ENCODE measurements around the gene MAGEE1. TPM values are rescaled to one million over a fixed set of nuclear protein-coding genes. Genes with fewer than 3 reads are reported as not detected.

The MAGEE1 gene
- total RNA-seq, 1 experiment from 2014 or later, result 1.6 TPM

DNA sequence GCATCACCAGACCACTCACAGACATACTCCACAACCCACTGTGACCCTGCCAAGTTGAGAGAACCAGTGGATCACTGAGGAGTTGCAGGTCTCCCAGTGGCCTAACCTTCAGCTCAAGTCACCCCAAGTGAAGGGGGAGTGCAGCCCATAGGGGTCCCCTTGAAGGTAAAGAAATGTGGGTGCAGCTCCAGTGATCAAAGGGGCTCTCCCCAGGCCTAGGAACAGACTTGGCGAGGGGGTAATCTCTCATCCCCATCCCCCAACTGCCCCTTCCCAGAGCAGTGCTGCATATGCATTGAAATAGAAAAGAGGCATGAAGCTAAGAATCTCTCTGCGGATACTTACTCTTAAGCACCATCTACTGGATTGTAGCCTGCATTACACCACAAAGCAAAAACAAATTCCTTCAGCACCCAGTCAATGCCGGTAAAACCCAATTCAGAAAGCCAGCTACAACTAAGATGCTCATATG is 27.0 kb downstream of the MAGEE1 start:
- BruUV-seq (replicated peaks), result no TSS peak
- CTCF ChIA-PET, result interaction anchor here (2.4 kb wide), 1 partner anchor 176 kb away, joined by 13 read pairs; no protein-coding TSS in a partner anchor
- Histone ChIP-seq H3K27ac (ENCODE audit: low read length) (no peak overlapping the region), H3K36me3 (ENCODE audit: control insufficient read depth, insufficient read depth, low read length) (no peaks in the 10 kb centered on the region), H3K4me3 (ENCODE audit: low read depth in 2 of 2, low read length in 2 of 2) (no peak overlapping the region), H3K4me1 (ENCODE audit: control insufficient read depth, insufficient read depth, low read length) (no peaks in the 10 kb centered on the region), H3K9me3 (ENCODE audit: control insufficient read depth, insufficient read depth, low read depth, low read length) (no peaks in the 10 kb centered on the region), H3K27me3 (ENCODE audit: control insufficient read depth, insufficient read depth, low read length) (no peaks in the 10 kb centered on the region)
- in situ Hi-C loops (cut with HindIII; ENCODE audit: low pct_unique_long_range_greater_than_20kb, low sequenced_read_pairs) (no loop called here), intact Hi-C loops (cut with micrococcal nuclease; ENCODE audit: unreplicated experiment) (loop anchor here (2.0 kb wide), 1 partner anchor 176 kb away; no protein-coding TSS in a partner anchor)
- POLR2A ChIA-PET, result no interaction called here
- peak; percentile 30 for DNase-seq (ENCODE audit: low read depth, low spot score)
- TF ChIP-seq SIN3A (IDR thresholded peaks at IDR 0.05; ENCODE audit: borderline replicate concordance, insufficient read depth, low read depth, low read length), result no peak
- TF ChIP-seq TCF7L2 (IDR thresholded peaks at IDR 0.05; ENCODE audit: low read depth, low read length), result no peak
- TF ChIP-seq, protein P1, sequence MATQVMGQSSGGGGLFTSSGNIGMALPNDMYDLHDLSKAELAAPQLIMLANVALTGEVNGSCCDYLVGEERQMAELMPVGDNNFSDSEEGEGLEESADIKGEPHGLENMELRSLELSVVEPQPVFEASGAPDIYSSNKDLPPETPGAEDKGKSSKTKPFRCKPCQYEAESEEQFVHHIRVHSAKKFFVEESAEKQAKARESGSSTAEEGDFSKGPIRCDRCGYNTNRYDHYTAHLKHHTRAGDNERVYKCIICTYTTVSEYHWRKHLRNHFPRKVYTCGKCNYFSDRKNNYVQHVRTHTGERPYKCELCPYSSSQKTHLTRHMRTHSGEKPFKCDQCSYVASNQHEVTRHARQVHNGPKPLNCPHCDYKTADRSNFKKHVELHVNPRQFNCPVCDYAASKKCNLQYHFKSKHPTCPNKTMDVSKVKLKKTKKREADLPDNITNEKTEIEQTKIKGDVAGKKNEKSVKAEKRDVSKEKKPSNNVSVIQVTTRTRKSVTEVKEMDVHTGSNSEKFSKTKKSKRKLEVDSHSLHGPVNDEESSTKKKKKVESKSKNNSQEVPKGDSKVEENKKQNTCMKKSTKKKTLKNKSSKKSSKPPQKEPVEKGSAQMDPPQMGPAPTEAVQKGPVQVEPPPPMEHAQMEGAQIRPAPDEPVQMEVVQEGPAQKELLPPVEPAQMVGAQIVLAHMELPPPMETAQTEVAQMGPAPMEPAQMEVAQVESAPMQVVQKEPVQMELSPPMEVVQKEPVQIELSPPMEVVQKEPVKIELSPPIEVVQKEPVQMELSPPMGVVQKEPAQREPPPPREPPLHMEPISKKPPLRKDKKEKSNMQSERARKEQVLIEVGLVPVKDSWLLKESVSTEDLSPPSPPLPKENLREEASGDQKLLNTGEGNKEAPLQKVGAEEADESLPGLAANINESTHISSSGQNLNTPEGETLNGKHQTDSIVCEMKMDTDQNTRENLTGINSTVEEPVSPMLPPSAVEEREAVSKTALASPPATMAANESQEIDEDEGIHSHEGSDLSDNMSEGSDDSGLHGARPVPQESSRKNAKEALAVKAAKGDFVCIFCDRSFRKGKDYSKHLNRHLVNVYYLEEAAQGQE (IDR thresholded peaks at IDR 0.05; ENCODE audit: insufficient read depth in 1 of 2, low read depth in 2 of 2, low read length in 1 of 2), result no peak
- TF ChIP-seq POLR2AphosphoS5 (IDR thresholded peaks at IDR 0.05; ENCODE audit: low read depth, low read length), result no peak
- TF ChIP-seq, protein P2, sequence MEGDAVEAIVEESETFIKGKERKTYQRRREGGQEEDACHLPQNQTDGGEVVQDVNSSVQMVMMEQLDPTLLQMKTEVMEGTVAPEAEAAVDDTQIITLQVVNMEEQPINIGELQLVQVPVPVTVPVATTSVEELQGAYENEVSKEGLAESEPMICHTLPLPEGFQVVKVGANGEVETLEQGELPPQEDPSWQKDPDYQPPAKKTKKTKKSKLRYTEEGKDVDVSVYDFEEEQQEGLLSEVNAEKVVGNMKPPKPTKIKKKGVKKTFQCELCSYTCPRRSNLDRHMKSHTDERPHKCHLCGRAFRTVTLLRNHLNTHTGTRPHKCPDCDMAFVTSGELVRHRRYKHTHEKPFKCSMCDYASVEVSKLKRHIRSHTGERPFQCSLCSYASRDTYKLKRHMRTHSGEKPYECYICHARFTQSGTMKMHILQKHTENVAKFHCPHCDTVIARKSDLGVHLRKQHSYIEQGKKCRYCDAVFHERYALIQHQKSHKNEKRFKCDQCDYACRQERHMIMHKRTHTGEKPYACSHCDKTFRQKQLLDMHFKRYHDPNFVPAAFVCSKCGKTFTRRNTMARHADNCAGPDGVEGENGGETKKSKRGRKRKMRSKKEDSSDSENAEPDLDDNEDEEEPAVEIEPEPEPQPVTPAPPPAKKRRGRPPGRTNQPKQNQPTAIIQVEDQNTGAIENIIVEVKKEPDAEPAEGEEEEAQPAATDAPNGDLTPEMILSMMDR (IDR thresholded peaks at IDR 0.05), result peak; percentile 71
- ATAC-seq, result no peak

DNA sequence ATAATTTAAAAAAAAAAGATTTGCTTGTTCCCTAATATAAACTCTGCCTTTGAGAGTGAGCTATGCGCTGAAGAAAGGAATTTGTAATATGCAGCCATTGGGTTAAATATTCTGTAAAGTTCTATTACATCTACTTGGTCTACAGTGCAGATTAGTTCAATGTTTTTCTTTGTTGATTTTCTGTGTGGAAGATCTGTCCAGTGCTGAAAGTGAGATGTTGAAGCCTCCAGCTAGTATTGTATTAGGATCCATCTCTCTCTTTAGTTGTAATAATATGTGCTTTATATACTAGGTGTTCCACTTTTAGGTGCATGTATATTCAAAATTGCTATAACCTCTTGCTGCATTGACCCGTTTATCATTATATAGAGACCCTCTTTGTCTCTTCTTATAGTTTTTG is 49.8 kb downstream of the MAGEE1 start:
- H3K4me3 ChIP-seq (ENCODE audit: low read depth in 2 of 2, low read length in 2 of 2), result no peak overlapping the region
- in situ Hi-C loops (cut with HindIII; ENCODE audit: low pct_unique_long_range_greater_than_20kb, low sequenced_read_pairs), result no loop called here
- TF ChIP-seq, protein P1 (IDR thresholded peaks at IDR 0.05; ENCODE audit: insufficient read depth in 1 of 2, low read depth in 2 of 2, low read length in 1 of 2), result peak in 1 of 2 experiments; percentile 63; a peak in 2 of 4 replicates
- TF ChIP-seq TCF7L2 (IDR thresholded peaks at IDR 0.05; ENCODE audit: low read depth, low read length) (no peak), SIN3A (IDR thresholded peaks at IDR 0.05; ENCODE audit: borderline replicate concordance, insufficient read depth, low read depth, low read length) (no peak)
- TF ChIP-seq, protein P2 (IDR thresholded peaks at IDR 0.05), result no peak
- no peaks in the 10 kb centered on the region for H3K9me3 ChIP-seq (ENCODE audit: control insufficient read depth, insufficient read depth, low read depth, low read length)
- POLR2A ChIA-PET, result no interaction called here
- intact Hi-C loops (cut with micrococcal nuclease; ENCODE audit: unreplicated experiment), result no loop called here
- DNase-seq (ENCODE audit: low read depth, low spot score) (no peak), ATAC-seq (no peak)
- CTCF ChIA-PET, result no interaction called here
- no peaks in the 10 kb centered on the region for H3K27me3 ChIP-seq (ENCODE audit: control insufficient read depth, insufficient read depth, low read length)
- no TSS peak for BruUV-seq (replicated peaks)
- H3K27ac ChIP-seq (ENCODE audit: low read length), result no peak overlapping the region
- H3K4me1 ChIP-seq (ENCODE audit: control insufficient read depth, insufficient read depth, low read length), result no peaks in the 10 kb centered on the region
- H3K36me3 ChIP-seq (ENCODE audit: control insufficient read depth, insufficient read depth, low read length), result no peaks in the 10 kb centered on the region
